RWPE2 (cell line): ENCODE measurements around the gene SYT17.

Experiments
- ATAC-seq: fragments of 200-7000 bp; cut with Tn5 transposase; 3 replicates; pipeline ENCODE4 v1.9.1; 2021; ENCODE audit warnings: low read depth
- DNase-seq: peaks from one replicate; pipeline ENCODE4 v3.0.0-alpha.2; 2020; ENCODE audit warnings: low spot score
- H3K27ac ChIP-seq: fragments of 450-650 bp; 2 replicates; pipeline ENCODE4 v1.5.1; 2017; ENCODE audit warnings: mild to moderate bottlenecking; ENCODE audit not compliant: poor library complexity, severe bottlenecking
- H3K27me3 ChIP-seq: fragments of 250-450 bp; sonication (Bioruptor Pico); 2 replicates; pipeline ENCODE4 v1.5.1; 2021; ENCODE audit warnings: mild to moderate bottlenecking, moderate library complexity; ENCODE audit not compliant: insufficient read depth, poor library complexity, severe bottlenecking
- H3K36me3 ChIP-seq: fragments of 250-450 bp; sonication (Bioruptor Pico); 2 replicates; pipeline ENCODE4 v1.5.1; 2020; ENCODE audit warnings: low read depth, mild to moderate bottlenecking, moderate library complexity
- H3K4me1 ChIP-seq: fragments of 250-450 bp; sonication (Bioruptor Pico); 2 replicates; pipeline ENCODE4 v1.5.1; 2021; ENCODE audit warnings: mild to moderate bottlenecking, moderate library complexity; ENCODE audit not compliant: insufficient read depth, poor library complexity, severe bottlenecking
- H3K4me3 ChIP-seq: fragments of 250-450 bp; sonication (Bioruptor Pico); 2 replicates; pipeline ENCODE4 v1.5.1; 2021; ENCODE audit warnings: mild to moderate bottlenecking, moderate library complexity; ENCODE audit not compliant: severe bottlenecking
- H3K9me3 ChIP-seq: fragments of 250-450 bp; sonication (Bioruptor Pico); 2 replicates; pipeline ENCODE4 v1.5.1; 2021; ENCODE audit warnings: mild to moderate bottlenecking, moderate library complexity; ENCODE audit not compliant: severe bottlenecking
- CTCF ChIP-seq: fragments of 450-650 bp; IDR thresholded peaks from one replicate; pipeline ENCODE4 v1.5.1; 2017; ENCODE audit warnings: mild to moderate bottlenecking, moderate library complexity; ENCODE audit not compliant: poor library complexity, severe bottlenecking

SYT17 gene

GRCh38 chr16:19238406-19238805 lies 70.4 kb downstream of the SYT17 start:
- Histone ChIP-seq H3K36me3 (no peaks in the 10 kb centered on the region), H3K27ac (no peak overlapping the region), H3K9me3 (peaks cover 2% of the 10 kb centered on the region), H3K4me3 (no peak overlapping the region), H3K27me3 (no peaks in the 10 kb centered on the region), H3K4me1 (no peaks in the 10 kb centered on the region)
- ATAC-seq, result no peak
- no peak for DNase-seq
- no peak for TF ChIP-seq CTCF

GRCh38 chr16:19239511-19240155 lies 71.6 kb downstream of the SYT17 start:
- DNase-seq (no peak), ATAC-seq (no peak)
- H3K36me3 ChIP-seq, result no peaks in the 10 kb centered on the region

GRCh38 chr16:19240494-19240893 lies 72.5 kb downstream of the SYT17 start:
- Histone ChIP-seq H3K27me3 (no peaks in the 10 kb centered on the region), H3K27ac (no peak overlapping the region), H3K9me3 (peaks cover 2% of the 10 kb centered on the region), H3K4me1 (no peaks in the 10 kb centered on the region), H3K36me3 (no peaks in the 10 kb centered on the region), H3K4me3 (no peak overlapping the region)
- no peak for DNase-seq
- TF ChIP-seq CTCF, result no peak
- no peak for ATAC-seq

More at GRCh38 chr16:19239511-19240155, 71.6 kb downstream of the SYT17 start:
- H3K9me3 ChIP-seq, result peaks cover 2% of the 10 kb centered on the region
- no peaks in the 10 kb centered on the region for H3K27me3 ChIP-seq
- no peak overlapping the region for H3K27ac ChIP-seq
- no peak overlapping the region for H3K4me3 ChIP-seq
- TF ChIP-seq CTCF, result no peak
- no peaks in the 10 kb centered on the region for H3K4me1 ChIP-seq

GRCh38 chr16:19241512-19241911 lies 73.5 kb downstream of the SYT17 start:
- DNase-seq (no peak), ATAC-seq (no peak)
- no peaks in the 10 kb centered on the region for H3K27me3 ChIP-seq
- no peak for TF ChIP-seq CTCF
- no peaks in the 10 kb centered on the region for H3K36me3 ChIP-seq
- no peak overlapping the region for H3K4me3 ChIP-seq
- no peaks in the 10 kb centered on the region for H3K9me3 ChIP-seq
- no peaks in the 10 kb centered on the region for H3K4me1 ChIP-seq
- no peak overlapping the region for H3K27ac ChIP-seq

GRCh38 chr16:19242186-19242585 lies 74.1 kb downstream of the SYT17 start:
- Histone ChIP-seq H3K9me3 (no peaks in the 10 kb centered on the region), H3K36me3 (no peaks in the 10 kb centered on the region), H3K4me3 (no peak overlapping the region), H3K27ac (no peak overlapping the region), H3K4me1 (no peaks in the 10 kb centered on the region), H3K27me3 (no peaks in the 10 kb centered on the region)
- no peak for TF ChIP-seq CTCF
- no peak for DNase-seq
- ATAC-seq, result no peak
